HCT116 (cell line): ENCODE measurements around the gene RPL28.

ENCODE experiments used
- CBX3 ChIP-seq: IDR thresholded peaks from 2 replicates; pipeline ENCODE4 v1.6.1; 2012; ENCODE audit warnings: low read depth
- CTCF ChIP-seq, 3 experiments: fragments of 200-600 bp in 1 of 3; sonication (generic) in 1 of 3; IDR thresholded peaks in 2 of 3; conservative IDR thresholded peaks in 1 of 3; 2 replicates each; pipeline ENCODE4 v1.5.1; 2012 to 2017; ENCODE audit warnings: low read depth in 2 of 3, low read length in 2 of 3, antibody characterized with exemption in 1 of 3, borderline replicate concordance in 1 of 3, control low read depth in 1 of 3, mild to moderate bottlenecking in 1 of 3, mixed read lengths in 1 of 3, mixed run types in 1 of 3, moderate library complexity in 1 of 3; ENCODE audit not compliant: insufficient read depth in 1 of 3
- EZH2 ChIP-seq: fragments of 200-600 bp; sonication (generic); IDR thresholded peaks from 2 replicates; pipeline ENCODE4 v1.6.1; 2017; ENCODE audit warnings: antibody characterized with exemption, mixed run types
- MAX ChIP-seq: IDR thresholded peaks from 2 replicates; pipeline ENCODE4 v1.6.1; 2012
- POLR2A ChIP-seq: IDR thresholded peaks from 2 replicates; pipeline ENCODE4 v1.7.0; 2011; ENCODE audit warnings: borderline replicate concordance; ENCODE audit not compliant: insufficient read depth, insufficient read length; ENCODE audit errors: extremely low read depth
- POLR2AphosphoS5 ChIP-seq: IDR thresholded peaks from 2 replicates; pipeline ENCODE4 v1.6.1; 2011; ENCODE audit warnings: mild to moderate bottlenecking, low read depth, low read length, moderate library complexity
- RAD21 ChIP-seq: IDR thresholded peaks from 2 replicates; pipeline ENCODE4 v1.6.1; 2012; ENCODE audit warnings: low read depth, mild to moderate bottlenecking
- REST ChIP-seq: IDR thresholded peaks from 2 replicates; pipeline ENCODE4 v1.6.1; 2012; ENCODE audit warnings: low read depth
- SRF ChIP-seq: IDR thresholded peaks from 2 replicates; pipeline ENCODE4 v1.6.1; 2012; ENCODE audit warnings: low read depth
- YY1 ChIP-seq: IDR thresholded peaks from 2 replicates; pipeline ENCODE4 v1.6.1; 2011; ENCODE audit warnings: low read length, low read depth, moderate library complexity, mild to moderate bottlenecking; ENCODE audit not compliant: insufficient replicate concordance; ENCODE audit errors: extremely low read depth
- ZBTB33 ChIP-seq: IDR thresholded peaks from 2 replicates; pipeline ENCODE4 v1.6.1; 2011; ENCODE audit warnings: mild to moderate bottlenecking, low read length, moderate library complexity; ENCODE audit not compliant: insufficient replicate concordance; ENCODE audit errors: extremely low read depth

GRCh38 chr19:55384920-55385723, 610 bp upstream of the RPL28 start:
- TF ChIP-seq POLR2AphosphoS5 (peak; percentile 67), RAD21 (no peak), YY1 (no peak), CBX3 (no peak), SRF (no peak), CTCF (IDR thresholded peaks at IDR 0.05 in 2 of 3, conservative IDR thresholded peaks at IDR 0.05 in 1 of 3; ENCODE audit: borderline replicate concordance in 1 of 3, insufficient read depth in 1 of 3, low read depth in 2 of 3, low read length in 2 of 3) (no peak), MAX (peak; percentile 44), REST (no peak), ZBTB33 (no peak), EZH2 (no peak), POLR2A (no peak)
